ENCODE measurements around the gene C2orf68. TPM values are rescaled to one million over a fixed set of nuclear protein-coding genes. Genes with fewer than 3 reads are reported as not detected.

Gene C2orf68
- total and polyA plus RNA-seq, 2 of the 13 experiments (the other 11 are each of a cell fraction or from before 2014, with no cell fraction given) = 47.1 to 77.4 TPM

DNA sequence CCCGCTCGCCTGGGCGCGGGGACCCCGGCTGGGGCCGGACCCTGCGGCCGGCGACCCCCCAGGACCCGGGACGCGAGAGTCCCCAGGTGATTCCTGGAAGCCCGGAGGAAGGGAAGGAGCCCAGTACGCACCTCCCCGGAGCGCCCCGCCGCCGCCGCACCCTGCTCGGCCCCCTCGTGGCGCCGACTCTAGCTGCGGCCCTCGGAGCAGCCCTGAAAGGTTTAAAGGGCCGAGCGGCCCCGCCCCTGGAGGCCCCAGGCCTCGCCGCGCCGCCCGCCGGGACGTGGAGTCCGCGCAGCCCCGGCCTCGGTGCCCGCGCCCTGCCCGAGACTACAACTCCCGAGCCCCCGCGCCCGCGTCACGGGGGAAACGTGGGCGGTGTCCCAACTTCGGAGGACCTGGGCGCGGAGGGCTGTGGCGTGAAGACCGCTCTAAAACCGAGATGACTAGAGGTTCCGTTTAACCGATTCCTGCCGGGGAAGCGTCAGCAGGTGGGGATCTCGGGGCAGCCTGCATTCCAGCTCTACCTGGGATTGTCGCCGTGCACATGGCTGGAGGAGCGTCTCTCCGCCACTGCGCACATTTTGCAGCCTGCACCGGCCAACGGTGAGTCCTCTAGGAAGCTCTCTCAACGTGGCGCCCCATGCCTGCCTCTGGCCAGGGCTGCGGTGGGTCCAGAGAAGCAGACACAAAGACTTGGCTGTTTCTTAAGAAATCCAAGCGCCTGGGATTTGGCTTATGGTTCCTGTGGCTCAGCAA is 9.2 kb downstream of the C2orf68 start, which contains the start of gene TMEM150A (continued):
- TF ChIP-seq, protein P1, sequence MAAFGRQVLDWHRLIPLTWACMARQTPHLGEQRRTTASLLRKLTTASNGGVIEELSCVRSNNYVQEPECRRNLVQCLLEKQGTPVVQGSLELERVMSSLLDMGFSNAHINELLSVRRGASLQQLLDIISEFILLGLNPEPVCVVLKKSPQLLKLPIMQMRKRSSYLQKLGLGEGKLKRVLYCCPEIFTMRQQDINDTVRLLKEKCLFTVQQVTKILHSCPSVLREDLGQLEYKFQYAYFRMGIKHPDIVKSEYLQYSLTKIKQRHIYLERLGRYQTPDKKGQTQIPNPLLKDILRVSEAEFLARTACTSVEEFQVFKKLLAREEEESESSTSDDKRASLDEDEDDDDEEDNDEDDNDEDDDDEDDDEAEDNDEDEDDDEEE (CRISPR knock-in tag; IDR thresholded peaks at IDR 0.05) = no peak; the same call in 1 of the 2 replicates
- TF ChIP-seq HNRNPUL1 (IDR thresholded peaks at IDR 0.05; ENCODE audit: low read depth, low read length) (no peak; the same call in 1 of the 2 replicates), MED13 (CRISPR knock-in tag; IDR thresholded peaks at IDR 0.05) (no peak), SKI (IDR thresholded peaks at IDR 0.05; ENCODE audit: partially characterized antibody) (peak; percentile 67), ZBTB42 (CRISPR knock-in tag; IDR thresholded peaks at IDR 0.05) (no peak), REL (CRISPR knock-in tag; conservative IDR thresholded peaks at IDR 0.05) (no peak), HMGA1 (CRISPR knock-in tag; conservative IDR thresholded peaks at IDR 0.05) (no peak), SSRP1 (CRISPR knock-in tag; IDR thresholded peaks at IDR 0.05) (no peak), NR2F1 (CRISPR knock-in tag; IDR thresholded peaks at IDR 0.05) (no peak), ZNF878 (CRISPR knock-in tag; IDR thresholded peaks at IDR 0.05) (no peak; the same call in 1 of the 2 replicates), ZNF781 (CRISPR knock-in tag; IDR thresholded peaks at IDR 0.05; ENCODE audit: borderline replicate concordance, not compliant biosample characterization) (no peak), PTBP1 (IDR thresholded peaks at IDR 0.05; ENCODE audit: low read depth, low read length, poor library complexity, severe bottlenecking) (no peak), ZNF790 (CRISPR knock-in tag; IDR thresholded peaks at IDR 0.05; ENCODE audit: borderline replicate concordance) (no peak)
- TF ChIP-seq, protein P2, sequence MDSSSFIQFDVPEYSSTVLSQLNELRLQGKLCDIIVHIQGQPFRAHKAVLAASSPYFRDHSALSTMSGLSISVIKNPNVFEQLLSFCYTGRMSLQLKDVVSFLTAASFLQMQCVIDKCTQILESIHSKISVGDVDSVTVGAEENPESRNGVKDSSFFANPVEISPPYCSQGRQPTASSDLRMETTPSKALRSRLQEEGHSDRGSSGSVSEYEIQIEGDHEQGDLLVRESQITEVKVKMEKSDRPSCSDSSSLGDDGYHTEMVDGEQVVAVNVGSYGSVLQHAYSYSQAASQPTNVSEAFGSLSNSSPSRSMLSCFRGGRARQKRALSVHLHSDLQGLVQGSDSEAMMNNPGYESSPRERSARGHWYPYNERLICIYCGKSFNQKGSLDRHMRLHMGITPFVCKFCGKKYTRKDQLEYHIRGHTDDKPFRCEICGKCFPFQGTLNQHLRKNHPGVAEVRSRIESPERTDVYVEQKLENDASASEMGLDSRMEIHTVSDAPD (CRISPR knock-in tag; IDR thresholded peaks at IDR 0.05) = no peak
- TF ChIP-seq, protein P3, sequence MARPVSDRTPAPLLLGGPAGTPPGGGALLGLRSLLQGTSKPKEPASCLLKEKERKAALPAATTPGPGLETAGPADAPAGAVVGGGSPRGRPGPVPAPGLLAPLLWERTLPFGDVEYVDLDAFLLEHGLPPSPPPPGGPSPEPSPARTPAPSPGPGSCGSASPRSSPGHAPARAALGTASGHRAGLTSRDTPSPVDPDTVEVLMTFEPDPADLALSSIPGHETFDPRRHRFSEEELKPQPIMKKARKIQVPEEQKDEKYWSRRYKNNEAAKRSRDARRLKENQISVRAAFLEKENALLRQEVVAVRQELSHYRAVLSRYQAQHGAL (CRISPR knock-in tag; IDR thresholded peaks at IDR 0.05; ENCODE audit: not compliant biosample characterization) = no peak
- TF ChIP-seq, protein P4, sequence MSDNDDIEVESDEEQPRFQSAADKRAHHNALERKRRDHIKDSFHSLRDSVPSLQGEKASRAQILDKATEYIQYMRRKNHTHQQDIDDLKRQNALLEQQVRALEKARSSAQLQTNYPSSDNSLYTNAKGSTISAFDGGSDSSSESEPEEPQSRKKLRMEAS (IDR thresholded peaks at IDR 0.05) = peak; percentile 90
- TF ChIP-seq, protein P5, sequence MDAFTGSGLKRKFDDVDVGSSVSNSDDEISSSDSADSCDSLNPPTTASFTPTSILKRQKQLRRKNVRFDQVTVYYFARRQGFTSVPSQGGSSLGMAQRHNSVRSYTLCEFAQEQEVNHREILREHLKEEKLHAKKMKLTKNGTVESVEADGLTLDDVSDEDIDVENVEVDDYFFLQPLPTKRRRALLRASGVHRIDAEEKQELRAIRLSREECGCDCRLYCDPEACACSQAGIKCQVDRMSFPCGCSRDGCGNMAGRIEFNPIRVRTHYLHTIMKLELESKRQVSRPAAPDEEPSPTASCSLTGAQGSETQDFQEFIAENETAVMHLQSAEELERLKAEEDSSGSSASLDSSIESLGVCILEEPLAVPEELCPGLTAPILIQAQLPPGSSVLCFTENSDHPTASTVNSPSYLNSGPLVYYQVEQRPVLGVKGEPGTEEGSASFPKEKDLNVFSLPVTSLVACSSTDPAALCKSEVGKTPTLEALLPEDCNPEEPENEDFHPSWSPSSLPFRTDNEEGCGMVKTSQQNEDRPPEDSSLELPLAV (CRISPR knock-in tag; conservative IDR thresholded peaks at IDR 0.05; ENCODE audit: low read depth) = no peak
- TF ChIP-seq, protein P6, sequence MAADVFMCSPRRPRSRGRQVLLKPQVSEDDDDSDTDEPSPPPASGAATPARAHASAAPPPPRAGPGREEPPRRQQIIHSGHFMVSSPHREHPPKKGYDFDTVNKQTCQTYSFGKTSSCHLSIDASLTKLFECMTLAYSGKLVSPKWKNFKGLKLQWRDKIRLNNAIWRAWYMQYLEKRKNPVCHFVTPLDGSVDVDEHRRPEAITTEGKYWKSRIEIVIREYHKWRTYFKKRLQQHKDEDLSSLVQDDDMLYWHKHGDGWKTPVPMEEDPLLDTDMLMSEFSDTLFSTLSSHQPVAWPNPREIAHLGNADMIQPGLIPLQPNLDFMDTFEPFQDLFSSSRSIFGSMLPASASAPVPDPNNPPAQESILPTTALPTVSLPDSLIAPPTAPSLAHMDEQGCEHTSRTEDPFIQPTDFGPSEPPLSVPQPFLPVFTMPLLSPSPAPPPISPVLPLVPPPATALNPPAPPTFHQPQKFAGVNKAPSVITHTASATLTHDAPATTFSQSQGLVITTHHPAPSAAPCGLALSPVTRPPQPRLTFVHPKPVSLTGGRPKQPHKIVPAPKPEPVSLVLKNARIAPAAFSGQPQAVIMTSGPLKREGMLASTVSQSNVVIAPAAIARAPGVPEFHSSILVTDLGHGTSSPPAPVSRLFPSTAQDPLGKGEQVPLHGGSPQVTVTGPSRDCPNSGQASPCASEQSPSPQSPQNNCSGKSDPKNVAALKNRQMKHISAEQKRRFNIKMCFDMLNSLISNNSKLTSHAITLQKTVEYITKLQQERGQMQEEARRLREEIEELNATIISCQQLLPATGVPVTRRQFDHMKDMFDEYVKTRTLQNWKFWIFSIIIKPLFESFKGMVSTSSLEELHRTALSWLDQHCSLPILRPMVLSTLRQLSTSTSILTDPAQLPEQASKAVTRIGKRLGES (CRISPR knock-in tag; IDR thresholded peaks at IDR 0.05; ENCODE audit: borderline replicate concordance) = peak; percentile 50; the same call in 1 of the 2 replicates
